HG03139 (cell line): ENCODE measurements around the gene PAX6.

Experiments used
- ATAC-seq: cut with Tn5 transposase; IDR thresholded peaks from one replicate; pipeline ENCODE4 v1.9.1; 2021; ENCODE audit not compliant: unreplicated experiment

The PAX6 gene

GRCh38 chr11:31810779-31811647, at the start of gene PAX6:
PAX6 (minus strand) TSS chr11:31811322; CDS start chr11:31806411, 4,911 bp downstream.
- ATAC-seq = peak; percentile 71

- ATAC-seq = no peak
These were observed 49.3 kb upstream of the PAX6 start for GRCh38 chr11:31860391-31860790.

- ATAC-seq = no peak
These were observed 45.1 kb upstream of the PAX6 start for GRCh38 chr11:31856248-31856647.

- no peak for ATAC-seq
These were observed 44.3 kb upstream of the PAX6 start for GRCh38 chr11:31855466-31855865.

- ATAC-seq = no peak
These were observed 39.2 kb upstream of the PAX6 start for GRCh38 chr11:31850365-31850764.

GRCh38 chr11:31847761-31848160, 36.6 kb upstream of the PAX6 start:
- ATAC-seq = no peak

- no peak for ATAC-seq
These were observed 34.2 kb upstream of the PAX6 start for GRCh38 chr11:31845331-31845730.

- no peak for ATAC-seq
These were observed 33.2 kb upstream of the PAX6 start for GRCh38 chr11:31844351-31844750.

GRCh38 chr11:31841435-31841834, 30.3 kb upstream of the PAX6 start:
- no peak for ATAC-seq

- ATAC-seq = no peak
These were observed 23.1 kb upstream of the PAX6 start for GRCh38 chr11:31834237-31834636.

GRCh38 chr11:31830406-31830805, 19.3 kb upstream of the PAX6 start:
- ATAC-seq = no peak

- no peak for ATAC-seq
These were observed 17.1 kb upstream of the PAX6 start for GRCh38 chr11:31828217-31828616.

- ATAC-seq = no peak
These were observed 16.5 kb upstream of the PAX6 start for GRCh38 chr11:31827455-31828206.

GRCh38 chr11:31826536-31827438, 15.7 kb upstream of the PAX6 start:
- no peak for ATAC-seq

GRCh38 chr11:31825838-31826484, 14.8 kb upstream of the PAX6 start:
- ATAC-seq = no peak

- ATAC-seq = no peak
These were observed 14.0 kb upstream of the PAX6 start for GRCh38 chr11:31824879-31825837.

GRCh38 chr11:31824332-31824878, 13.3 kb upstream of the PAX6 start:
- ATAC-seq = no peak

- no peak for ATAC-seq
These were observed 12.7 kb upstream of the PAX6 start for GRCh38 chr11:31823644-31824331.
